ENCODE measurements around the gene MEGF11.

The MEGF11 gene

GRCh38 chr15:65883571-65883970 lies 370.0 kb downstream of the MEGF11 start:
- Histone ChIP-seq H3K79me2 (ENCODE audit: insufficient read depth, low read length) (no peaks in the 10 kb centered on the region), H3K4me3 (ENCODE audit: low read depth, low read length, poor library complexity, severe bottlenecking) (no peak overlapping the region), H3K9me3 (ENCODE audit: low read length) (no peaks in the 10 kb centered on the region), H3K9ac (ENCODE audit: low read length) (no peak overlapping the region), H3K27ac (ENCODE audit: low read depth, low read length, poor library complexity, severe bottlenecking) (no peak overlapping the region), H3K36me3 (ENCODE audit: insufficient read depth, low read length) (peaks cover 84% of the 10 kb centered on the region), H3K27me3 (ENCODE audit: insufficient read depth, low read length) (no peaks in the 10 kb centered on the region), H3K9me2 (ENCODE audit: low read depth, low read length) (no peaks in the 10 kb centered on the region), H4K20me1 (ENCODE audit: insufficient read depth, low read length) (no peaks in the 10 kb centered on the region), H2AFZ (ENCODE audit: low read length) (no peak overlapping the region), H3K4me2 (ENCODE audit: low read length) (no peak overlapping the region), H3F3A (ENCODE audit: insufficient read depth, low read length) (no peaks in the 10 kb centered on the region), H3K4me1 (ENCODE audit: insufficient read depth, low read length, severe bottlenecking) (peaks cover 36% of the 10 kb centered on the region)
- no peak for TF ChIP-seq EZH2 (IDR thresholded peaks at IDR 0.05; ENCODE audit: borderline replicate concordance, low read length)
- TF ChIP-seq CTCF (IDR thresholded peaks at IDR 0.05; ENCODE audit: low read length) = no peak

GRCh38 chr15:65881766-65882434 lies 371.6 kb downstream of the MEGF11 start:
- no peak overlapping the region for H3K9ac ChIP-seq (ENCODE audit: low read length)
- H3K27ac ChIP-seq (ENCODE audit: low read depth, low read length, poor library complexity, severe bottlenecking) = peak overlapping the region; percentile 55
- H3K4me1 ChIP-seq (ENCODE audit: insufficient read depth, low read length, severe bottlenecking) = peaks cover 36% of the 10 kb centered on the region
- TF ChIP-seq CTCF (IDR thresholded peaks at IDR 0.05; ENCODE audit: low read length) (no peak), EZH2 (IDR thresholded peaks at IDR 0.05; ENCODE audit: borderline replicate concordance, low read length) (no peak)
- no peaks in the 10 kb centered on the region for H3F3A ChIP-seq (ENCODE audit: insufficient read depth, low read length)
- H3K36me3 ChIP-seq (ENCODE audit: insufficient read depth, low read length) = peaks cover 83% of the 10 kb centered on the region
- no peaks in the 10 kb centered on the region for H3K9me2 ChIP-seq (ENCODE audit: low read depth, low read length)
- no peak overlapping the region; the same call in 1 of the 2 replicates for H3K4me2 ChIP-seq (ENCODE audit: low read length)
- H3K79me2 ChIP-seq (ENCODE audit: insufficient read depth, low read length) = peaks cover under 1% of the 10 kb centered on the region; the same call in 1 of the 2 replicates
- H3K4me3 ChIP-seq (ENCODE audit: low read depth, low read length, poor library complexity, severe bottlenecking) = no peak overlapping the region
- H2AFZ ChIP-seq (ENCODE audit: low read length) = no peak overlapping the region
- no peaks in the 10 kb centered on the region for H3K27me3 ChIP-seq (ENCODE audit: insufficient read depth, low read length)
- H3K9me3 ChIP-seq (ENCODE audit: low read length) = no peaks in the 10 kb centered on the region
- H4K20me1 ChIP-seq (ENCODE audit: insufficient read depth, low read length) = no peaks in the 10 kb centered on the region

GRCh38 chr15:65877749-65878148 lies 375.8 kb downstream of the MEGF11 start:
- no peak for TF ChIP-seq CTCF (IDR thresholded peaks at IDR 0.05; ENCODE audit: low read length)
- TF ChIP-seq EZH2 (IDR thresholded peaks at IDR 0.05; ENCODE audit: borderline replicate concordance, low read length) = no peak
- Histone ChIP-seq H4K20me1 (ENCODE audit: insufficient read depth, low read length) (no peaks in the 10 kb centered on the region), H3K9me3 (ENCODE audit: low read length) (no peaks in the 10 kb centered on the region), H3K27me3 (ENCODE audit: insufficient read depth, low read length) (no peaks in the 10 kb centered on the region), H3K9ac (ENCODE audit: low read length) (no peak overlapping the region), H3K9me2 (ENCODE audit: low read depth, low read length) (no peaks in the 10 kb centered on the region), H3K4me1 (ENCODE audit: insufficient read depth, low read length, severe bottlenecking) (peaks cover 18% of the 10 kb centered on the region), H3F3A (ENCODE audit: insufficient read depth, low read length) (no peaks in the 10 kb centered on the region), H3K4me2 (ENCODE audit: low read length) (no peak overlapping the region), H2AFZ (ENCODE audit: low read length) (no peak overlapping the region), H3K36me3 (ENCODE audit: insufficient read depth, low read length) (peaks cover 64% of the 10 kb centered on the region), H3K79me2 (ENCODE audit: insufficient read depth, low read length) (peaks cover 42% of the 10 kb centered on the region), H3K27ac (ENCODE audit: low read depth, low read length, poor library complexity, severe bottlenecking) (no peak overlapping the region), H3K4me3 (ENCODE audit: low read depth, low read length, poor library complexity, severe bottlenecking) (no peak overlapping the region)
